ENCODE results near the gene HOXA6. TPM values are rescaled to one million over a fixed set of nuclear protein-coding genes. Genes with fewer than 3 reads are reported as not detected.

The HOXA6 gene
- total RNA-seq, 1 donor from 2014 or later = 15.3 TPM

GRCh38 chr7:27166531-27167505 lies 19.2 kb upstream of the HOXA6 start:
- no peak overlapping the region for H3K27ac ChIP-seq
- no peak for TF ChIP-seq CTCF (IDR thresholded peaks at IDR 0.05)
- H3K36me3 ChIP-seq = no peaks in the 10 kb centered on the region
- peak overlapping the region; percentile 45 to 59 for H3K4me3 ChIP-seq
- DNase-seq (ENCODE audit: low spot score in 2 of 2) = no peak
- intact Hi-C loops (cut with DNase I) = loop anchor here (10.0 kb wide), 1 partner anchor 1272 kb away; no protein-coding TSS in a partner anchor
- H3K27me3 ChIP-seq = peaks cover 55% of the 10 kb centered on the region
- H3K9me3 ChIP-seq = no peaks in the 10 kb centered on the region
- H3K4me1 ChIP-seq = peaks cover 0 to 8% of the 10 kb centered on the region in 2 donors

GRCh38 chr7:27165996-27166530 lies 18.5 kb upstream of the HOXA6 start:
- Histone ChIP-seq H3K27me3 (peaks cover 48% of the 10 kb centered on the region), H3K4me3 (peak overlapping the region; percentile 45 to 59), H3K9me3 (no peaks in the 10 kb centered on the region), H3K4me1 (peaks cover 0 to 8% of the 10 kb centered on the region in 2 donors), H3K27ac (no peak overlapping the region), H3K36me3 (no peaks in the 10 kb centered on the region)
- DNase-seq (ENCODE audit: low spot score in 2 of 2) = no peak
- intact Hi-C loops (cut with DNase I) = loop anchor here (10.0 kb wide), 1 partner anchor 1271 kb away; no protein-coding TSS in a partner anchor
- TF ChIP-seq CTCF (IDR thresholded peaks at IDR 0.05) = no peak

- Histone ChIP-seq H3K27me3 (peaks cover 45% of the 10 kb centered on the region), H3K27ac (no peak within 1 kb of the TSS), H3K4me3 (peak within 1 kb of the TSS; percentile 45 to 59), H3K9me3 (no peaks in the 10 kb centered on the region), H3K36me3 (no peaks in the 10 kb centered on the region), H3K4me1 (peaks cover 0 to 8% of the 10 kb centered on the region in 2 donors)
- no peak for TF ChIP-seq CTCF (IDR thresholded peaks at IDR 0.05)
- no peak for DNase-seq (ENCODE audit: low spot score in 2 of 2)
- intact Hi-C loops (cut with DNase I) = loop anchor here (10.0 kb wide), 1 partner anchor 1271 kb away; no protein-coding TSS in a partner anchor
Measured at GRCh38 chr7:27165089-27165995, 17.8 kb upstream of the HOXA6 start, which contains the start of gene HOXA9. TSS of gene HOXA9 (minus strand) at chr7:27165537. CDS start at chr7:27165457, 80 bp downstream.

GRCh38 chr7:27164367-27165088 lies 17.0 kb upstream of the HOXA6 start:
- Histone ChIP-seq H3K9me3 (no peaks in the 10 kb centered on the region), H3K27me3 (peaks cover 38% of the 10 kb centered on the region), H3K4me1 (peaks cover 0 to 4% of the 10 kb centered on the region in 2 donors), H3K36me3 (no peaks in the 10 kb centered on the region), H3K27ac (no peak overlapping the region), H3K4me3 (peak overlapping the region; percentile 45 to 59)
- peak in 1 of 3 experiments; percentile 13 for TF ChIP-seq CTCF (IDR thresholded peaks at IDR 0.05)
- intact Hi-C loops (cut with DNase I) = loop anchor here (10.0 kb wide), 1 partner anchor 1270 kb away; no protein-coding TSS in a partner anchor
- no peak for DNase-seq (ENCODE audit: low spot score in 2 of 2)

All from ascending aorta (tissue), 2 donors.